Suppressor macrophage treated with lipopolysaccharide for 1 hour (primary cell): ENCODE results near the gene ERC1.
A peak's percentile ranks its signal among the peaks of the same experiment; 100 is the strongest.
"Not testable (repeated sequence)": the region's sequence is repeated elsewhere in the genome, so short reads cannot be mapped to it uniquely, and the experiment has no call there.

Experiments
- DNase-seq, 3 donors: peaks; one replicate each; pipeline ENCODE4 v3.0.0-alpha.2; 2020 to 2022

Gene ERC1

DNA sequence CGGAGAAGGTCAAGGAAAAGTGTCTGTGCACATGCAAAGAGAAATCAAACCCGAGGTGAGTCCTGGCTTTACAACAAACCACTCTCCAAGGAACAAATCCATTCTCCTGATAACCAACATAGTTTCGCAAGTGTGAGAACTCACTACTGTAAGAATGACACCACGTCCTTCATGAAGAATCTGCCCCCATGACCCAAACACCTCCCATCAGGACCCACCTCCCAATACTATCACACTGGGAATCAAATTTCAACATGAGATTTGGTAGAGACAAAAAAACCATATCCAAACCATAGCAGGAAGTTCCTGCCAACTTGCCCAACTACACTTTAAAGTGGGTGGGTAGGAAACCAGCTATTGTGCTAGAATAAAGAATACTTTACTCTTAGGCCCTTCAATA lies 2.4 kb upstream of the ERC1 start:
- peak in 2 of 3 donors; percentile 35 to 38 for DNase-seq

GRCh38 chr12:989051-989450 lies 2.0 kb upstream of the ERC1 start:
- no peak for DNase-seq

GRCh38 chr12:989751-990660 lies 1.0 kb upstream of the ERC1 start:
- DNase-seq: peak; percentile 69 to 79 (median 76)

DNA sequence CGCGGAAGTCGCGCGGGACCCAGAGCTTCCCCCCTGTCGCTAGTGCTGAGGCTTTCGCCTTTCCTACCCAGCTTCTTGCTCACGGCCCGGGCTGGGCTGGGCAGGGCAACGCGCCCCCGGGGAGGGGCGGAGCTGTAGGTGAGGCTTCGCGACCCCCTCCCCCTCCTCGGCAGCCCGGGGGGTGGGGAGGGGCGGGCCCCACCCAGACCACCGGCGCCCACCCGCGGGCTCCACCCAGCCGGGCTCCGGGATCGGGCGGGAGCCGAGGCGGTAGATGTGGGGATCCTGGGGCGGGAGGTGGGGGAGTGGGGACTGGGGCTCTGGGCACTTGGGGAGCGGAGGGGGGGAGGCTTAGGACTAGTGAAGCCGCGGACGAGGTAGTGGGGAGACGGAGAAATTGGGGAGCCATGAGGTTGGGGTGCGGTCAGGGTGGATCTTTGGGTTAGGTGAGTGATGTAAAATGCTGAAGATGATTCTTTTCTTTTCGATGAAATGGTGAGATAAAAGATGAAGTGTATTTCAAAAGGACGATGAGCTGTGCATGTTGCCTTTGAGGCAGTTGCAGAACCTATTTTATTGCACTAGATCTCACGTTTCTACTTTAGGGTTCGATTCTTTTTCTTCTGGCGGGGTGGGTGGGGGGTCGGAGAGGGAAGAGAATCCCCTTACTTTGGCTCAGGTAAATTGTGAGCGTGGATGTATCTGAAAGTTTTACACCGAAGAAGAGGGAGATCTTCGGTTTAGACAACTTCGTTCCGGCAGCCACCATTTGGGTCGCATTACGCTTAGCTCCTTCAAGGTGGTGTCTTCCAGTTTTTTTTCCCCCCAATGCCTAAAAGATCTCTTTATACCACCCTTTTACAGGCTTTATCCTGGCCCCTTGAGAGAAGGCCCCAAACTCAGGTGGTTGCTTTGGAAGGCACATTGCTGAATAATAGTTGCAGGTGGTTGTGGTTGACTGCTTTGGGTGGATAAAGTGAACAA lies 619 bp downstream of the ERC1 start:
- peak in 1 of 3 donors; percentile 9 for DNase-seq

GRCh38 chr12:992647-993046 lies 1.6 kb downstream of the ERC1 start:
- DNase-seq: no peak

DNA sequence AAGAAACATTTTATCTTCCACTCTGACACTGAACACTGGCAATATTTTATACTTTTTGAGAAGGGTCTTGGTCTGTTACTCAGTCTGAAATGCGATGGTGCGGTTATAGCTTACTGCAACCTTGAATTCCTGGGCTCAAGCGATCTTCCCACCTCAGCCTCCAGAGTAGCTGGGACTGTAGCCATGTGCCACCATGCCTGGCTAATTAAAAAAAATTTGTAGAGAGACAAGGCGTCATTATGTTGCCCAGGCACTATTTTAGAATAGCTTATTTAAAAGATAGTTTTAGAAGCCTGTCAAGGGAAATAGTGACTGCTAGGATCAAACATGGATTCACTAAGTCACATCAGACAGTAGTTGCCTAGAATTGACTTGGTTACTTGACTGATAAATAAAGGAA lies 5.9 kb downstream of the ERC1 start:
- DNase-seq: no peak

DNA sequence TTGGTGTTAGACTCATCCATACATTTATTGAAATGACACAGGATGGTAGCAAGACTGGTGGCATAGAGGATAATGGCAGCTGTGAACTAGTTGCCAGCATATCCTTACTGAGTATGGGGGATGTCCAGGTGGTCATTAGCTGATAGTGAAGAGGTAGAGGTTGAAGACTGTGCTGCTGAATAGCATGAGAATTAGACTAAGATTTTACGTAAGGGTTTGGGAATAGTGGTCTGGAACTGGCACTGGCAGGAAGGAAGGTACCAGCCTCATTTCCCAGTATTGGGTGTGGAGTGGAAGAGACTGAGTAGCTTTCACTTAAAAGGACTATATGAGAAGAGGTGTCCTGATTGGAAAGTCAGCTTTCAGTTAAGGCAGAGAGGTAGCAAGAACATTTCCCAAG lies 6.5 kb downstream of the ERC1 start:
- no peak for DNase-seq

DNA sequence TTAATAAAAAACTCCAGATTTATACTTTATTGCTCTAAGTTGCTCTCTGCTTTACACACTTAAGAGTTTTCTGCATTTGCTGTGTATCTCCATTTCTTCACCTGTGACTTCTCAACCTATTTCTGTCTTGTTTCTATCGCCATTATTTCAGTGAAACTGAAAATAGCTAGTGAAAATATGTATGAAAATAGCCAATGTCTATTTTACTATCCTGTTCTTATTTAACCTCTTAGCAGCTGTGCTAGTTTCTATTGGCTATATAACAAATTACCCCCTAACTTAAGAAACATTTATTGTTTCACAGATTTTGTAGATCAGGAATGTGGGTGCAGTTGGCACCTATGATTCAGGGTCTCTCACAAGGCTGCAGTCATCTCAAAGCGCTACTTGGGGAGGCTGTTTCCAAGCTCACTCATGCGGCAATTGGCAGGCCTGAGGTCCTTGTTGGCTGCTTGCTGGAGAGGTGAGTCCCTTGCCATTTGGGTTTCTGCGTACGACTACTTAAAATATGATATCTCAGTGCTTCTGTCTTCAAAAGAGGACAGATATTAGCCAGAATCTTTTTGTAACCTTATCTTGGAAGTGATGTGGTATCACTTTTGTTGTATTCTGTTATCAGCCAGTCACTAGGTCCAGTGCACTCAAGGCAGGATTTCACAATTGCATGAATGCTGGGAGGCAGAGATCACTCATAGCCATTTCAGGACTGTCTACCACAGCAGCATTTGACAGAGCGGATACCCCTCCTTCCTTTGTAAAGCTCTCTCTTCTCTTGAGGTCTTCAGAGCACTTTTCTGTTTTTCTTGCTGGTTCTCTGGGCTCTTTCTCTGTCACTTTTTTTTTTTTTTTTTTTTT lies 7.2 kb downstream of the ERC1 start:
- DNase-seq: no peak

- DNase-seq: not testable (repeated sequence)
Measured at GRCh38 chr12:999736-1000135, 8.7 kb downstream of the ERC1 start.

DNA sequence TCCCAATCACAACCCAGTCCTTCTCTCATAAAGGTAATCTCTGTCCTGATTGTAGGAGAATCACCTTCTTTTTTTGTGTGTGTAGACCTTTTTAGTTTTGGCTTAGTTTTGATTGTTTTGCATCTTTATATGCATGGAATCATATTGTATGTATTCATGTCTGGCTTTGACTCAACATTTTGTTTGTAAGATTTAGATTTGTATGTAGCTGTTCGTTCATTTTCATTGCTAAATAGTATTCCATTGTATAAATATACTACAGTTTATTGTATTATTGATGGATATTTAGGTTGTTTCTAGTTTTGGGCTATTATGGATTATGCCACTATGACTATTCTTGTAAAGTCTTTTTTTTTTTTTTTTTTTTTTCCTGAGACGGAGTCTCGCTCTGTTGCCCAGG lies 10.5 kb downstream of the ERC1 start:
- DNase-seq: no peak

DNA sequence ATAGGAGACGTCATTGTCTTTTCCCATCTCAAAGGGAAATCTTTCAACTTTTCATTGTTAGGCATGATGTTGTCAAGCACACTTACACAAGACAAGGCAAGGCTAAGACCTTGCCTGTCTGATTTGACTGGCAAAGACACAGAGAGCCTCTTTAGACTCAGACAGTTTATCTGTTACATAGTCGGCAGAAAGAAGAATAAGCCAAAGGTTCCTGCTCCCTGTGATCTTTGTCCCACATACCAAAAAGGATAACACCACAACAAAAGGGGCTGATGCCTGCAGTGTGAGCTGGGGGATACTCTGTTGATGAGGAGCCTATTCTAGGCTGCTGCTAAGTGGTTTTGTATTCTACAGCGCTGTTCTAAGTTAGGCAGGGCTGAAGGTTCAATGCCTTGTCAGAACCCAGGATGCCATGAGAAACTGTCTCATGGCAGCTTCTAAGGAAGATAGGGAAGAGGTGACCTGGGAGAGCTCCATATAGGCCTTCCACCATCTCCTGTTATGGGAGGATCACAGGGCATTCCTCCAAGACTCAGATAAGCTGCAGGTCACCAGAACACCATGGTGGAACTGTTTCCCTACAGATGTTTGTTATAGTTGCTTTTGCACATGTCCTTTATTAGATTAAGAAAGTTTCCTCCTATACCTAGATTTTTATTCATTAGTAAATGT lies 12.7 kb downstream of the ERC1 start:
- no peak for DNase-seq

DNA sequence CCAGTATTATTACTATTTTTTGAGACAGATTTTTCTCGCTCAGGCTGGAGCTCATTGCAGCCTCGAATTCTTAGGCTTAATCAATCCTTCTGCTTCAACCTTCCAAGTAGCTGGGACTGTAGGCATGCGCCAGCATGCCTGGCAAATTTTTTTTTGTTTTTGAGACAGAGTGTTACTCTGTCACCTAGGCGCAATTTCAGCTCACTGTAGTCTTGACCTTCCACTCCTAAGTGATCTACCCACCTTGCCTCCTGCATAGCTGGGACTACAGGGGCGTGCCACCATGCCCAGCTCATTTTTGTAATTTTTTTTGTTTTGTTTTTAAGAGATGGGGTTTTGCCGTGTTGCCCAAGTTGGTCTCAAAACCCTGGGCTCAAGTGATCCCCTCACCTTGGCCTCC lies 15.2 kb downstream of the ERC1 start:
- no peak for DNase-seq

DNA sequence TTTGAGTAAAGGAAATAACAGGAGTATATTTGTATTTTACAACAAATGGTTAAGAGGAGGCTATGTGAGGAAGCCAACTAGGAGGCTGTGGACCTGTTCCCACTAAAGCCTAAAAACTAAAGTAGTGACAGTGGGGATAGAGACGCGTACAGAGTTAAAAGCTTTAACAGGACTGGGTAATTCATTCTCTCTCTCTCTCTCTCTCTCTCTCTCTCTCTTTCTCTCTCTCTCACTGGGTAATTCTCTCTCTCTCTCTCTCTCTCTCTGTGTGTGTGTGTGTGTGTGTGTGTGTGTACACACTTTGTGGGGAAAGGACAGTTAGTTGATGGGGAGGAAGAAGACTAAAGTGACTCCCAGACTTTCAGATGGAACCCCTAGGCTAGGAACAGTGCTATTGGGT lies 16.3 kb downstream of the ERC1 start:
- no peak for DNase-seq

- no peak for DNase-seq
Measured at GRCh38 chr12:1007994-1008393, 17.0 kb downstream of the ERC1 start.

- no peak for DNase-seq
Measured at GRCh38 chr12:1011091-1011490, 20.1 kb downstream of the ERC1 start.

GRCh38 chr12:1013618-1014489 lies 22.8 kb downstream of the ERC1 start:
- DNase-seq: peak; percentile 47 to 54 (median 53)

DNA sequence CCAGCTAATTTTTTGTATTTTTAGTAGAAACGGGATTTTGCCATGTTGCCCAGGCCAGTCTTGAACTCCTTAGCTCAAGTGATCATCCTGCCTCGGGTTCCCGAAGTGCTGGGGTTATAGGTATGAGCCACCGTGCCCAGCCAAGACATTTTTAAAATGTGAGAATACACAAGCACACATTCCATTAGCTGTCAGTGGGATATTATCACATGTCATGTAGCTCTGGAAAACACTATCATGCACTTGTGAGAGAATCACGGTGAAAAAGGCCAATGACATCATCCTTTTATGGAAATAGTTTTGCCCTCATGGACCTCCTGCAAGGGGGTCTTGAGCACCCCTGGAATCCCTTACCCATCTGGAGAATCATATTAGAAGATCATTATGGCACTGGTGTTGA lies 28.3 kb downstream of the ERC1 start:
- no peak for DNase-seq

GRCh38 chr12:1020389-1020788 lies 29.4 kb downstream of the ERC1 start:
- no peak for DNase-seq

DNA sequence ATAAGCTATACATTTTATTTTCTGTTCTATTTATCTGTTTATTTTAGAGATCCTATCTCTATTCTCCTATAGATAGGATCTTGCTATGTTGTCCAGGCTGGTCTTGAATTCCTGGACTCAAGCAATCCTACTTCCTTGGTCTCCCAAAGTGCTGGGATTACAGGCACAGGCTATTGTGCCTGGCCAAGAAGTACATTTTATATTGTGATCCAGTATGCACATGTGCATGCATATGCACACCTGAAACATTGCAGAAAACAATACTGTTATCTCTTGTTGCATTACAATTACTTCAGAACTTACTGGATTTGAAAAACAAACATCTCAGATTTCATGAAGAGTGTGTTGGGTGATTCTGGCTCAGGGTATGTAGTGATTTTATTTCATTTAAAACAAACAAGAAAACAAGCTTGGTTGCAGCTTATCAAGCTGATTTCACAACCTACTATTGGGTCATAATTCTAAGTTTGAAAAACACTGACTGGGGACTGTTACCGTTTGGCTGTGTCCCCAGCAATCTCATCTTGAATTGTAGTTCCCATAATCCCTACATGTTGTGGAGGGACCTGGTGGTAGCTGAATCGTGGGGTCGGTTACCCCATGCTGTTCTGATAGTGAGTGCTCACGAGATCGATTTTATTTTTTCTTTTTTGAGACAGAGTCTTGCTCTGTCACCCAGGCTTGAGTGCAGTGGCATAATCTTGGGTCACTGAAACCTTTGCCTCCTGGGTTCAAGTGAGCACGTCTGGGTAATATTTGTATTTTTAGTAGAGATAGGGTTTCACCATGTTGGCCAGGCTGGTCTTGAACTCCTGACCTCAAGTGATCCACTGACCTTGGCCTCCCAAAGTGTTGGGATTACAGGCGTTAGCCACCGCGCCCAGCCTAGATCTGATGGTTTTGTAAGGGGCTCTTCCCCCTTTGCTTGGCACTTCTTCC lies 31.3 kb downstream of the ERC1 start:
- DNase-seq: no peak

- DNase-seq: no peak
Measured at GRCh38 chr12:1030779-1031178, 39.8 kb downstream of the ERC1 start.
